T-cell (primary cell): Measurements from ENCODE around the gene SPRED3. TPM values are rescaled to one million over a fixed set of nuclear protein-coding genes. Genes with fewer than 3 reads are reported as not detected.
"Not testable (repeated sequence)": the region's sequence is repeated elsewhere in the genome, so short reads cannot be mapped to it uniquely, and the experiment has no call there.

Experiments
- ATAC-seq, 4 experiments: fragments of 200-7000 bp in 3 of 4; fragments of 150-1000 bp in 1 of 4; cut with Tn5 transposase; replicated peaks in 1 of 4; 1 replicate in 3 of 4; 2 replicates in 1 of 4; pipeline ENCODE4 v1.10.0; 2021; ENCODE audit warnings: moderate library complexity in 3 of 4, mild to moderate bottlenecking in 2 of 4, moderate number of reproducible peaks in 1 of 4
- CTCF ChIA-PET, 2 donors: fragments of 300-600 bp; sonication (Branson Sonifier 250); formaldehyde crosslinking; loops; one replicate each; lab custom pipeline; 2022; ENCODE audit warnings: antibody characterized with exemption in 2 of 2; lab: Charles Lee
- POLR2A ChIA-PET, 2 donors: fragments of 300-600 bp; sonication (Branson Sonifier 250); formaldehyde crosslinking; loops; one replicate each; lab custom pipeline; 2022; ENCODE audit warnings: antibody characterized with exemption in 2 of 2; lab: Charles Lee
- DNase-seq, 35 experiments: peaks; one replicate each; pipeline versions ENCODE4 v3.0.0 to v3.0.0-alpha.2; 2013 to 2023
- H3K27ac ChIP-seq: one replicate; pipeline ENCODE4 v1.5.1; 2013; ENCODE audit warnings: low read length
- H3K27me3 ChIP-seq, 2 experiments: replicated peaks in 1 of 2; 1 replicate in 1 of 2; 2 replicates in 1 of 2; pipeline versions ENCODE4 v1.6.1 to v1.7.0; 2013; ENCODE audit warnings: low read length in 1 of 2, mixed read lengths in 1 of 2; ENCODE audit not compliant: control insufficient read depth in 2 of 2, insufficient read depth in 2 of 2; ENCODE audit errors: extremely low read depth in 1 of 2
- H3K36me3 ChIP-seq, 2 donors: 1 replicate in 1 of 2; 2 replicates in 1 of 2; pipeline versions ENCODE4 v1.6.1 to v1.7.0; 2013; ENCODE audit warnings: low read length in 1 of 2; ENCODE audit not compliant: control insufficient read depth in 2 of 2, insufficient read depth in 1 of 2; ENCODE audit errors: extremely low read depth in 1 of 2
- H3K4me1 ChIP-seq, 2 experiments: 1 replicate in 1 of 2; 2 replicates in 1 of 2; pipeline versions ENCODE4 v1.6.1 to v1.7.0; 2013; ENCODE audit warnings: low read length in 2 of 2, mixed read lengths in 1 of 2; ENCODE audit not compliant: insufficient read depth in 2 of 2, control insufficient read depth in 1 of 2; ENCODE audit errors: extremely low read depth in 1 of 2
- H3K4me3 ChIP-seq, 2 donors: 1 replicate in 1 of 2; 2 replicates in 1 of 2; pipeline versions ENCODE4 v1.5.1 to v1.7.0; 2013; ENCODE audit warnings: mild to moderate bottlenecking in 2 of 2, low read length in 1 of 2, moderate library complexity in 1 of 2; ENCODE audit not compliant: control insufficient read depth in 1 of 2; ENCODE audit errors: extremely low read depth in 1 of 2
- H3K9me3 ChIP-seq: 2 replicates; pipeline ENCODE4 v1.7.0; 2013
- H3K27ac Mint-ChIP-seq, 2 donors: one replicate each; pipeline ENCODE4 v1.8.0; 2020 to 2021; ENCODE audit warnings: mild to moderate bottlenecking in 2 of 2, mixed read lengths in 2 of 2
- H3K27me3 Mint-ChIP-seq, 2 donors: one replicate each; pipeline ENCODE4 v1.8.0; 2021 to 2022; ENCODE audit warnings: mixed read lengths in 2 of 2
- H3K36me3 Mint-ChIP-seq: one replicate; pipeline ENCODE4 v1.8.0; 2021; ENCODE audit warnings: mixed read lengths
- H3K4me1 Mint-ChIP-seq, 3 donors: one replicate each; pipeline ENCODE4 v1.8.0; 2020 to 2022; ENCODE audit warnings: mixed read lengths in 3 of 3, mild to moderate bottlenecking in 1 of 3
- H3K4me3 Mint-ChIP-seq, 3 donors: one replicate each; pipeline ENCODE4 v1.8.0; 2020 to 2022; ENCODE audit warnings: mild to moderate bottlenecking in 3 of 3, mixed read lengths in 3 of 3, moderate library complexity in 3 of 3
- H3K9me3 Mint-ChIP-seq, 3 donors: one replicate each; pipeline ENCODE4 v1.8.0; 2020 to 2022; ENCODE audit warnings: mixed read lengths in 3 of 3
- WGBS: methylation state at CpG from one replicate; pipeline ENCODE4 v1.1.5; 2013; ENCODE audit warnings: missing lambda C conversion rate; ENCODE audit not compliant: insufficient coverage; 5-methylcytosine and 5-hydroxymethylcytosine counted together
- total RNA-seq, 35 experiments: library from RNA in 6 of 35; stranded (reverse) in 6 of 35; fragments of 120-200 nt in 1 of 35; gene quantifications; one replicate each; pipeline versions ENCODE4 v1.2.1 to v1.2.4 and lab custom pipeline; 2013 to 2026

The SPRED3 gene
- total RNA-seq (1 to 10 TPM in 4 of 5 donors, under 1 TPM in 1; 0.93 to 2.9 (median 2.1) TPM), total RNA-seq (lab: John Stamatoyannopoulos, UW) (0.51 to 3.7 (median 1.6) reads per million in 29 experiments)
- 0.74 TPM for total RNA-seq (2013)

GRCh38 chr19:38388349-38389100, at the start of gene SPRED3:
Gene SPRED3 (plus strand): TSS chr19:38388697. CDS start chr19:38390303, 1,606 bp downstream.
- H3K27ac ChIP-seq: no peak within 1 kb of the TSS
- WGBS: under 1% methylated on average over 31 of the region's 46 CpGs

GRCh38 chr19:38339011-38339410, 49.5 kb upstream of the SPRED3 start:
- no CpG with 5 or more reads among the region's 4 CpGs for WGBS
- DNase-seq, POLR2A ChIA-PET, ATAC-seq, H3K36me3 Mint-ChIP-seq, H3K36me3 ChIP-seq, H3K9me3 ChIP-seq, H3K27ac ChIP-seq, H3K27me3 Mint-ChIP-seq, H3K27ac Mint-ChIP-seq, H3K27me3 ChIP-seq, H3K9me3 Mint-ChIP-seq, H3K4me3 ChIP-seq: not testable (repeated sequence)
- peaks cover 4 to 19% of the 10 kb centered on the region in 2 experiments for H3K4me1 ChIP-seq
- CTCF ChIA-PET: interaction anchor here in 1 of 2 donors (0.6 kb wide), 1 partner anchor 434 kb away, joined by 3 read pairs; no protein-coding TSS in a partner anchor
- H3K4me3 Mint-ChIP-seq: peak overlapping the region in 2 of 3 donors; percentile 19 to 41
- peaks cover 13 to 17% (median 16%) of the 10 kb centered on the region in 3 donors for H3K4me1 Mint-ChIP-seq

More at GRCh38 chr19:38388349-38389100, at the start of gene SPRED3:
- Mint-ChIP-seq H3K36me3 (peaks cover 15% of the 10 kb centered on the region), H3K4me3 (peak within 1 kb of the TSS; percentile 83 to 91 (median 89)), H3K9me3 (no peaks in the 10 kb centered on the region), H3K27ac (peak within 1 kb of the TSS; percentile 62 to 76), H3K4me1 (peaks cover 13 to 31% (median 30%) of the 10 kb centered on the region in 3 donors), H3K27me3 (peaks cover 9 to 13% of the 10 kb centered on the region in 2 donors)
- Histone ChIP-seq H3K4me1 (peaks cover 2 to 43% of the 10 kb centered on the region in 2 experiments), H3K9me3 (no peaks in the 10 kb centered on the region), H3K4me3 (peak within 1 kb of the TSS; percentile 40 to 54), H3K27me3 (peaks cover 2 to 51% of the 10 kb centered on the region in 2 experiments), H3K36me3 (peaks cover 0 to 8% of the 10 kb centered on the region in 2 donors)
- DNase-seq: peak in 1 of 35 experiments; percentile 3
- no peak for ATAC-seq
- ChIA-PET POLR2A (interaction anchor here in 1 of 2 donors (0.7 to 1.5 kb wide), 5 partner anchors 13 to 814 kb away, joined by 3 to 12 read pairs (median 5); partner anchors contain the start of genes FAM98C, MRPS12, PSMD8 and SARS2), CTCF (interaction anchor here (0.5 to 2.4 kb wide), 6 partner anchors 14 to 1002 kb away, joined by 3 to 31 read pairs (median 5); partner anchors contain the start of genes FAM98C (in 2 of the 2), MRPS12 (in 1 of the 2), PSMD8 (in 1 of the 2) and SARS2 (in 1 of the 2))

GRCh38 chr19:38340927-38341326, 47.6 kb upstream of the SPRED3 start:
- ATAC-seq: no peak
- H3K27me3 Mint-ChIP-seq: no peaks in the 10 kb centered on the region
- Histone ChIP-seq H3K27ac (no peak overlapping the region), H3K4me3 (no peak overlapping the region), H3K4me1 (peaks cover 4 to 13% of the 10 kb centered on the region in 2 experiments), H3K9me3 (no peaks in the 10 kb centered on the region), H3K27me3 (no peaks in the 10 kb centered on the region), H3K36me3 (peaks cover 0 to 3% of the 10 kb centered on the region in 2 donors)
- H3K9me3 Mint-ChIP-seq: no peaks in the 10 kb centered on the region
- no peak for DNase-seq
- peaks cover 9% of the 10 kb centered on the region for H3K36me3 Mint-ChIP-seq
- WGBS: 93% methylated on average over 2 of the region's 2 CpGs
- H3K4me3 Mint-ChIP-seq: no peak overlapping the region
- peaks cover 13 to 18% (median 16%) of the 10 kb centered on the region in 3 donors for H3K4me1 Mint-ChIP-seq
- H3K27ac Mint-ChIP-seq: no peak overlapping the region
- ChIA-PET POLR2A (no interaction called here), CTCF (no interaction called here)

- ChIA-PET CTCF (no interaction called here), POLR2A (no interaction called here)
- no peak overlapping the region for H3K27ac ChIP-seq
- 60% methylated on average over 1 of the region's 4 CpGs for WGBS
- Mint-ChIP-seq H3K4me1 (peaks cover 0 to 5% (median 2%) of the 10 kb centered on the region in 3 donors), H3K4me3 (no peak overlapping the region), H3K27me3 (no peaks in the 10 kb centered on the region), H3K9me3 (no peaks in the 10 kb centered on the region), H3K27ac (no peak overlapping the region), H3K36me3 (peaks cover 8% of the 10 kb centered on the region)
- H3K4me3 ChIP-seq: no peak overlapping the region
- no peaks in the 10 kb centered on the region for H3K9me3 ChIP-seq
- no peak for ATAC-seq
- no peaks in the 10 kb centered on the region for H3K27me3 ChIP-seq
- no peaks in the 10 kb centered on the region for H3K36me3 ChIP-seq
- no peaks in the 10 kb centered on the region for H3K4me1 ChIP-seq
- DNase-seq: no peak
Observed at GRCh38 chr19:38346837-38347236, 41.7 kb upstream of the SPRED3 start.

- WGBS: 88% methylated on average over 2 of the region's 3 CpGs
- ChIA-PET POLR2A (no interaction called here), CTCF (no interaction called here)
- DNase-seq (no peak), ATAC-seq (no peak)
- H3K4me1 ChIP-seq: no peaks in the 10 kb centered on the region
- no peaks in the 10 kb centered on the region for H3K27me3 Mint-ChIP-seq
- H3K9me3 ChIP-seq: no peaks in the 10 kb centered on the region
- no peak overlapping the region for H3K27ac Mint-ChIP-seq
- H3K9me3 Mint-ChIP-seq: no peaks in the 10 kb centered on the region
- peaks cover 0 to 2% of the 10 kb centered on the region in 2 experiments for H3K27me3 ChIP-seq
- H3K4me3 Mint-ChIP-seq: no peak overlapping the region
- H3K36me3 Mint-ChIP-seq: peaks cover 6% of the 10 kb centered on the region
- no peak overlapping the region for H3K4me3 ChIP-seq
- H3K36me3 ChIP-seq: no peaks in the 10 kb centered on the region
- no peak overlapping the region for H3K27ac ChIP-seq
- H3K4me1 Mint-ChIP-seq: peaks cover 0 to 3% (median 0%) of the 10 kb centered on the region in 3 donors
Observed at GRCh38 chr19:38350883-38351282, 37.6 kb upstream of the SPRED3 start.

- Histone ChIP-seq H3K4me1 (no peaks in the 10 kb centered on the region), H3K4me3 (no peak overlapping the region), H3K27me3 (peaks cover 0 to 8% of the 10 kb centered on the region in 2 experiments), H3K9me3 (no peaks in the 10 kb centered on the region), H3K36me3 (no peaks in the 10 kb centered on the region), H3K27ac (no peak overlapping the region)
- H3K27ac Mint-ChIP-seq: no peak overlapping the region
- H3K36me3 Mint-ChIP-seq: no peaks in the 10 kb centered on the region
- H3K9me3 Mint-ChIP-seq: no peaks in the 10 kb centered on the region
- 72% methylated on average over 7 of the region's 9 CpGs for WGBS
- no peaks in the 10 kb centered on the region for H3K4me1 Mint-ChIP-seq
- H3K4me3 Mint-ChIP-seq: no peak overlapping the region
- no peak for ATAC-seq
- H3K27me3 Mint-ChIP-seq: no peaks in the 10 kb centered on the region
- no peak for DNase-seq
- CTCF ChIA-PET: no interaction called here
- POLR2A ChIA-PET: no interaction called here
Observed at GRCh38 chr19:38351865-38352395, 36.6 kb upstream of the SPRED3 start.
